Breast epithelium (tissue), 3 donors: ENCODE results near the gene NFATC3.

Experiments
- CTCF ChIP-seq, 3 donors: fragments of 450-650 bp; IDR thresholded peaks; one replicate each; pipeline ENCODE4 v1.5.1; 2016 to 2017; ENCODE audit warnings: antibody characterized with exemption in 3 of 3, mild to moderate bottlenecking in 3 of 3, moderate library complexity in 3 of 3
- POLR2A ChIP-seq: fragments of 450-650 bp; IDR thresholded peaks from one replicate; pipeline ENCODE4 v1.6.1; 2016; ENCODE audit warnings: antibody characterized with exemption, mild to moderate bottlenecking, moderate library complexity

DNA sequence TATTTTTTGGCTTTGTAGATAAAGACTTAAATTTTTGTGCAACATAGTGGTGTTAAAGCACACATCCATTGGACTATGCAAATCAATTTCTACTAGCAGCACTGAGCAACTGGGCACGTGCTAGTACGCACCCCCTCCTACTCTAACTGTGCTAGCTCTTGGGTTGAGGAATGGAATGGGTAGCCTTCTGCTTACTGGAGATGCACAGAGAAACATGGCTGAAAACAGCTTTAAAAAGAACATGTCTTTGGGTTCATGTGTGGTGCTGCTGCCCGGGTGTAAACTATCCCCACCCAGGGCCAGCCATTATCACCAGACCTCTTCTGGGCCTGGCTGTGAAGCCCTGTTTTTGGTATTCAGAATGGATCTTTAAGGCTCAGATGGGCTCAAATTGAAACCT, 143.5 kb downstream of the NFATC3 start:
- TF ChIP-seq CTCF (IDR thresholded peaks at IDR 0.05) (no peak), POLR2A (no peak)
